Activated CD4-positive, alpha-beta T cell treated with anti-CD3 and anti-CD28 coated beads, Interleukin-2, amount 50 U/mL, for 16 hours (primary cell): Measurements from ENCODE around the gene IFT122.

ENCODE experiments used
- DNase-seq: peaks from one replicate; pipeline ENCODE4 v3.0.0-alpha.2; 2020

IFT122 gene

DNA sequence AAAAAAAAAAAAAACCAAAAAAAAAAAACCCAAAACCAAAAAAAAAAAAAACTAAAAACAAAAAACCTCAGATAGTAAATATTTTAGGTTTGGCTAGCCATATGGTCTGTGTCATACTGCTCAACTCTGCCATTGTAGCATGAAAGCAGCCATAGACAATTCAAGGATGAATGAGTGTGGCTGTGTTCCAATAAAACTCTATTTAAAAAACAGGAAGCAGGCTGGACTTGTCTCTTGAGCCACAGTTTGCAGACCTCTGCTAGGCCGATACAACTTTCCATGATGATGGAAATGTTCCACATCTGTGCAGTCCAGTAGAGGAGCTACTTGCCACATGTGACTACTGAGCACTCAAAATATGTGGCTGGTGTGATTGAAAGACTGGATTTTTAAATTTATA, 22.7 kb upstream of the IFT122 start:
- no peak for DNase-seq

DNA sequence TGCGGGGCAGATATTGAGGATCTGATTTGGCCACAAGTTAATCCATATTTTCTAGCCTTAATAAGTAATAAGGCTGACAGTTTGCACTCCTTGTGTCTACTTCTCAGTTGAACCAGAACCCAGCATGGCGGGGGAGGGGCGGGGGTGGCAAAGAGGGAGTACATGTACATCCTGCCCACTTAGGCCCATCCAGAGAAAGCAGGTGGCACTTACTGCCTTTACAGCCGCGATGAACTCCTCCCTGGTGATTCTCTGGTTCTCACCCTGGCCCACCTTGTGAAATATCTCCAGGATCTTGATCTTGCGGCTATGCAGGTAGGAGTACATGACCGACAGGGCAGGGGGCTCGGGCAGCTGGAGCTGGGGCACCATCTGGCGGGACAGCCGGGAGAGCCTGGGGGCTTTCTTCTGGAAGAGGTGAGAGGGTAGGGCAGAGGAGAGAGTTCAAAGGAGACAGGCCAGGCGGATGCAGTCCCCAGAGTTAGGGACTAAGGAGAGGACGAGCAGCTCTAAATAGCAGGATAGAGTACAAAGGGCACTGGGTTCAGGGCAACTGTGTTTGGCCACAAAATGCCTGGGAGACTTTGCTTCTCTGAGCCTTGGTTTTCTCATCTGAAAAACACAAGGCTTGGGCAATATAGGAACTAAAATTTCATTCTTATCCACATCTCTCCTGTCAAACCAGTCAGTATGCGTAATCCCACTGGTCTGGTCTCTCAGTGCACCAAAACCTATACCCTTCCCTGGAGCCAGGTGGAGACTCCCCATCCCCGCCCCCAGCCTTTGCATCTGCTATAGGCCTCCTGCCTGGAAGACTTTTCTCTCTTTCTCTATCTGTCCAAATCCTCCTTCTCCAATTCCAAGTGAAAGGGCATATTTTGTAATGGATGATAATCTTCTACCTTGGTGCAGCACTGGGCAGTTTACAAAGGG, 21.7 kb upstream of the IFT122 start:
- DNase-seq: no peak

DNA sequence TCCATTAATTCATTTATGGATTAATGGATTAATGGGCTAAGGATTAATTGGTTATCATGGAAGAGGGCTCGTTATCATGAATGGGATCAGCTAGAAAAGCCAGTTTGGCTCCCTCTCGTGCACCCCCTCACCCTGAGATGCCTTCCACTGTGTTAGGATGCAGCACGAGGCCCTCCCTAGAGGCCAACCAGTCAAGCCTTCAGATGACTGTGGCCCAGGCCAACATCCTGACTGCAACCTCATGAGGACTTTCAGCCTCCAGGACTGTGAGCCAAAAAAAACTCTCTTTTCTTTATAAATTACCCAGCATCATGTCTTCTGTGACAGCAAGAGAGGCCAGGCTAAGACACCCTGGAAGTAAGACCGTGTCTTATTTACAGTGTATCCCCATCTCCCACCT, 20.5 kb upstream of the IFT122 start:
- DNase-seq: no peak

DNA sequence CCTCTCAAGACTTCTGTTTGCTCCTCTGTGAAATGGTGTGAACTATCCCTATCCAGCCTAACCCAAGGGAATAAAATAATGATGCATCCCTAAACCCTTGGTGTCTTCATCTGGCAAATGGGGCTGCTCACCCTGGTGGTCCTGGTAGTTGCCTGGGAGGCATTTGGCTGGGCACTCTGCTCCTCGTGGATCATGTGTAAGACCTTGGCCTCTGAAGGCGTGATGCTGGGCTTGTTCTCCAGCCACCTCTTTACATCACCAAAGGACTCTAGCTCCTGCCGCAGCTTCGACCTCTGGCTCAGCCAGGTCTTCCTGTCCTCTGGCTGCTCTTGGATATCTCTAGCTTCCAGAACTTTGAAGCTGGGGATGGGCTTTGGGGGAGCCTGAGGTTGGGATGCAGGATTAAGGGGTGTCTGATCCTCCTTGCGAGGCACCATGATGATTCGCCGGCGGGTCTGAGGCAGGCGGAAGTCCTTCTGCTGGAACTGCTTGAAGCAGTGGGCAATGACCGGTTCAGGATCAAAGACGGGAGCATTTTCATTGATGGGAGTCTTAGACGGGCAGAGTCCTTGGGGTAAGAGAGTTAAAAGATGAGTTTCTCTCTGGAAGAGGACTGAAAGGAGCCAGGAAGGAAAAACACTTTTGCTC, 18.7 kb upstream of the IFT122 start:
- DNase-seq: no peak

DNA sequence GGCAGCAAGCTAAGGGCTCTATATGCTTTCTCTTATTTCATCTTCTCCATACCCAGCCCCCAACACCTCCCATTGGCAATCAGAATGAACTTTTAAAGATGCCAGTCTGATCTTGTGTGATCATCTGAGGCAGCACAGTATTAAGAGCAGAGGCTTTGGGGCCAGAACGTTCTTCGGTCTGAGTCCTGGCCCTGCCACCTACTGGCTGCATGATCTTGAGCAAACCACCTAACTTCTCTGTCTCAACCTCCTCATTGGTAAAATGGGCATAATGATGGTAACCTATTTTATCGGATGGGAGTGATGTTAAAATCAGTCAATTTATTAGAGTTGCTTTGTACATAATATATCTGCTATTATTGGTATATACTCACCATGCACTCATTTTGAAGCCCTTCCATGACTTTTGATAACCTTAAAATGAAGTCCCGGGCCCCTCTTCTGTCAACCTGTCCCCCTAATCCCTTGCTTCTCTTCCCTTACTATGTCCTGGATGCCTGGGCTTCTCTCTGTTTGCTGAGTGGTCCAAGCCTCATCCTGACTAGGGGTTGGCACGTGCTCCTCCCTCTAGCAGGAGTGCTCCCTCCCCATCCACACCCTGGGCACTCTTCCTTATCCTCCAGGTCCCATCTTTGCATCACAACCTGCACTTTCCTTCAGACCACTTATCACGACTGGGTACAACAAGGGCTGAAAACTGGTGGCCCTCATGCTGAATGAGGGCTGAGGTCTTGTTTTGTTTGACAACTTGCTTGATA, 17.9 kb upstream of the IFT122 start:
- no peak for DNase-seq

DNA sequence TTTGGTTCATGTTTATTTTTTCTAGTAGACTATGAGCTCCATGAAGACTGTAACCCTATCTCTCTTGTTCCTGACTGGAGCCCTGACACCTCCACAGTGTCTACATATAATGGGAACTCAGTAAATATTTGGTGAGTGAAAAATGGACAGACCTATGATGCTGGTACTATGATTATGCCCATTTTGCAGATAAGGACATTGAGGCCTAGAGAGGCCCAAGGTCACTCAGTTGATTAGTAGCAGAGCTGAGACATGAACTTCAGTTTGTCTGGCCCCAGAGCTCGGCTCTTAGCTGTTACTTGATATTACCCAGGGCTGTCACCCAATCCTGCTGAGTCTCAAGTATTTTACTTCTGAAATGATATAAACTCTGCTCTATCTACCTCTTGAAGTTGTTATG, 17.1 kb upstream of the IFT122 start:
- no peak for DNase-seq

DNA sequence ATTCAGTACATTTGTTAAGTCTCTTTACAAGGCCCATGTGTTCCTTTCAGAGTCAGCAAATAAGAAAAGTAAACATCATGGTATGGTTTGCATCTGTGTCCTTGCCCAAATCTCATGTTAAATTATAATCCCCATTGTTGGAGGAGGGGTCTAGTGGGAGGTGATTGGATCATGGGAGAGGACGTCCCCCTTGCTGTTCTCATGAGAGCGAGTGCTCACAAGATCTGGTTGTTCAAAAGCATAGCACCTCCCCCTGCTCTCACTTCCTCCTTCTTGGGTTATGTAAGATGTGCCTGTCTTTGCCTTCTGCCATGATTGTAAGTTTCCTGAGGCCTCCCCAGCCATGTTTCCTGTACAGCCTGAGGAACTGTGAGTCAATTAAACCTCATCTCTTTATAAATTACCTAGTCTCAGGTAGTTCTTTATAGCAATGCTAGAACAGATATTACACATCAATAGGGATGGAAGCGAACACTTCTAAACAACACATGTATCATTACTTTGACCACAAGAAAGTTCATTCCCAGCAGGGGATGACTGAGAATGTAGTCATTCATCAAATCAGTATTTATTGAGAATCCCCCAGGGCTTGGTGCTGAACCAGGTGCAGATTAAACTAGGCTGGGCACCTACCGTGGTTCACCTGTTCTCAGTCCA, 15.7 kb upstream of the IFT122 start:
- DNase-seq: no peak

DNA sequence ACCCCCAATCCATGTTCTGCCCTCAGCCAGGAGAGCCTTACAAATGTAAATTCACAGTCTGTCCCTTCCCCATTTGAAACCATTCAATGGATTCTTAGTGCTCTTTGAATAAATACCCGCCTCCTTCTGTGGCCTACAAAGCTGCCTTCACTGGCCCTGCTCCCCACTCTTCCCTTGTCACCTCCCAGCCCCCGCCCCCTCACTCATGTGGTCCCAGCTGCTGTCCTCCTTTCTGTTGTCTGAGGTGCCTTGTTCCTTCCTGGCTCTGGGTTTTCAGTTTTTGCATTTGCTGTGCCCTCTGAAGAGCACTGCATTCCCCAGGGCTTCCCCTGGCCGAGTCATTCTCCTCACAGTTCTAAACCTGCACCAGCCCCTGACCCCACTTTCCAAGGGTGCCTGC, 14.8 kb upstream of the IFT122 start:
- no peak for DNase-seq

DNA sequence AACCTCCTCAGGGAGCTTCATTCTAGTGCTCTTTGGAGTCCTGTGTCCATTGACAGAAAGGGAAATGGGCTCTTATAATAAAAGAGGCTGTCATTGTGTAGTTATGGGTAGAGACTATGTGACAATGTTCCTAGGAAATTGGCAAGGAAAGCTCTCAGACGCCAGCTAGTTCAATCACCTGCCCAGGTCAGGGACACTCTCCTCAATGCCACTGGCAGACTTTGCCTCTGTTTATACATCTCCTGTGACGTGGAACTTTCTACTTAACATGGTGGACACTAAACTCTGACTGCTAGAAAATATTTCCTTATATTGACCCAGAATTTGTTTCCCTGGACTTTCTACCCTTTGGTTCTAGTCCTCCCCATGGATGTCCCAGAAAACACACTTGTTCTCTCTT, 14.4 kb upstream of the IFT122 start:
- no peak for DNase-seq

DNA sequence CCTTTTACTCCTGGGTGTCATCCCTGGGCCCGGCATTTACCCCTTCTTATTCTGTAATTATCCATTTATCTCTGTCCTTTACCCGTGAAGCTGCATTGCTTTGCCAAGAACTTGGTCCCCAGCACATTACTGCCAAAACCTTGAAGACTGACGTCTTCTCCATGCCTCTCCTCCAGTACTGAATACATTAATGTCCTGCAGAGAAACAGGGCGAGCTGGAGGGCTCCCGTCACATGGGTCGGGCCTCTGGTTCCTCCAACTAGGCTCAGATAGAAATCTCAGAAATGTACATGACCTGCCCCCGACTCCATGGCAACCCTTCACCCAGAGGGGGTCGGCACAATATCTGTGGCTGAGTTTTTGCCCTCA, 12.0 kb upstream of the IFT122 start:
- DNase-seq: no peak

DNA sequence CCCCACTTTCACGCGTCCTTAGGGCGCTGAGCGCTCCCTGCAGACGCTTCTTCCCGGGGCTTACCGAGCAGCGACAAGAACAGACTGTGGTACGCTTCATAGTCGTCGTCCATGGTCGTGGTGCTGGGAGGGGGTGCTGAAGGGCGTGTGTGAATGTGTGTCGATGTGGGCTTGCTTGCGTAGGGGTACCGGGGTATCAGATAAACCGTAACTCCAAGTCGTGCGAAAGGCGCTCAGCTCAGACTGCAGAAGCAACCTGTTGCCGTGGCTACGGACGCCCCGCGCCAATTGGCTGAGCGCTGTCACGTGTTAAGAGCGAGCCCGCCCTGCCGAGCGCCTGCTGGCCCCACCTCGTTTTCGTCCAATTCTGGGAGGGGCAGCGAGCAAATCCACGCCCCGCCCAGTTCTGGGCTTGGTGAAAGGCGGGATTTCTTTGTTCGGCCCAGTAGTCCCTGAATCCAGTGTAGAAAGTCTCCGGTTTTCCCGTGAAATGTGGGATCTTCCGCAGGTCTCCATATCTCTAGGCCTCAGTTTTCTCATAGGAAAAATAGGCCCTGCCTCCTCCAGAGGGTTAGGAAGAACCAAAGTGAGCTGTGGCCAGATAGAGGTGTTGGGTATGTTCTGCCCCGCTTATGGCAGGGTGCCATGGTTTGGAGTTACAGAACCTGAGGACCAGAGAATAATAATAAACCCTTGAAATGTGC, 11.5 kb upstream of the IFT122 start, which contains the start of gene EFCAB12:
EFCAB12 (minus strand) TSS at position 261 of the 704 bp plus-strand sequence; CDS start at position 113, 148 bp downstream.
- peak; percentile 89 for DNase-seq

DNA sequence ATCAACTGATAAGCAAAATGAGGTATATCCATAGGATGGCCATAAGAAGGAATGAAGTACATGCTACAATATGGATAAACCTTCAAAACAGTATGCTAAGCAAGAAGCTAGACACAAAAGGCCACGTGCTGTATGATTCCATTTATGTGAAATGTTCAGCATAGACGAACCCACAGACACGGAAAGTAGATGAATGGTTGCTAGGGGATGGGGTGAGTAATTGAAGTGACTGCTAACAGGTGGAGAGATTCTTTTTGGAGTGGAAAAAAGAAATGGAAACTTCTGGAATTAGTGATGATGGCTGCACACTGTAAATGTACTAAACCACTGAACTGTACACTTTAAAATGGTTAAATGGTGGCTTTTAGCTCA, 11.0 kb upstream of the IFT122 start:
- no peak for DNase-seq

DNA sequence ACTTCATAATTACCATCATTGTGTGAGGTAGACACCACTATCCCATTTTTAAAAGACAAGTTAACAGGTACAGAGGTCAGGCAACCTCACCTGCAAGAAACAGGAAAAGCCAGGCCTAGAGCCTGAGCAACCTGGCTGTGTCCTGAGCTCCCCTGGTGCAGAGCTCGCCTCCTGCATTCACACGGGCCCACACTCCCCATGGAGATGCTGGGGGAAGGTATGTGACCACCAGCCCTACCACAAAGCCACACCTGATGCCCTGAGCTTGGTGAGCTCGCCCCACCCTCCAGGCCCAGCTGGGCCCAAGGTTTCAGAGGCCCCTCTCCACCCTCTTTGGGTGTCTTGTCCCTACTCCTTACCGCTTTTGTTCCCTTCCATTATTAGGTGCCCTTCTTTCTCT, 10.4 kb upstream of the IFT122 start:
- no peak for DNase-seq

DNA sequence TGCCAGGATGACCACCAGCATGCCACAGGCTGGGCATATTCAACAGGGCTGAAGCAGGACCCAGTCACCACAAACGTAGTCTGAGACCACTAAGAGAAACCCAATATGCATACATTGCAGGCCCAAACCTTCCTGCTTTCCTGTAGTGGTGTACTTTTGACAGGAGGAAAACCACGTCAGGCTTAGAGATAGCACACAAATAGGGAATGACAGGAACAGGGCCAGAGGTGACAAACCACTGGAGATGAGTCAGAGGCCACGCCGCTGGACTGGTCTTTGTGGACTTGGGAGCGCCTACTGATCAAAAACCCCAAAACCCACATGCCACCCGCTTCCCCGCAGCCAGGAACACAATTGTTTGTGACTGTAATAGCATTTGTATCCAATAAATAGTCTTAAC, 8.0 kb upstream of the IFT122 start:
- DNase-seq: no peak

DNA sequence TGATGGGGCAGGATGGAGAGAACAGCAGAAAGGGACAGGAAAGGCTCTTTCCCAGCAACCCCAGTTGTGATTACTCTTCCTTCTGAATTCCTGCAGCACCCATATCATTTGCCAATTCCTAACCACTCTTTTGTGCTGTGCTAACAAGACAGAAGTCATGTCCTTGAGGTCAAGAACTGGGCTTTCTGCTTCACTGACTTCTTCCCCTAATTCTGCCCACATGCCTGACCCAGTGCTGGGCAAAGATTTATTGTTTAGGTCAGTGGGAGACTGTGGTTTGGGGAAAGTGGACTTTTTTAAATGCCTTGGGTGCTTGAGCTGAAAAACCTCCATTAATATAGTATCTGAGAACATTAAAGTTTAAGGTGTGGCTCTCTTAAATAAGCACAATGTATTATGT, 7.4 kb upstream of the IFT122 start:
- no peak for DNase-seq

DNA sequence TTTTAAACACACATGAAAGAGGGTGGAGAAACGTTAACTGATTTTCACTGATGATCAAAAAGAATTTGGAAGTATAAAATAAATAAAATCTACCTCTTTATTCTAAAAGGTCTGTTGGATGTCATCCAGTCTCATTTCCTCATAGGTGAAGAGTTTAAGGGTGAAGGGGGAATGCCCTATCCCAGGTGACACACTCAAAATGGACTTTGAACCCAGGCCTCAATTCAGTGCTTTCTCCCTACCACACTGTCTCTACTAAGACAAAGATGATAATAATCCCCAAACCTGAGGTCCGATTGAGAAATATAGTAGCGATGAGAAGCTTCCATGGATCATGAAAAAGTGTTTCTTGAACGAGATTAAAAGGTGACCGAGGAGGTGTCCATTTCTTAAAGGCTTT, 6.5 kb upstream of the IFT122 start:
- no peak for DNase-seq

DNA sequence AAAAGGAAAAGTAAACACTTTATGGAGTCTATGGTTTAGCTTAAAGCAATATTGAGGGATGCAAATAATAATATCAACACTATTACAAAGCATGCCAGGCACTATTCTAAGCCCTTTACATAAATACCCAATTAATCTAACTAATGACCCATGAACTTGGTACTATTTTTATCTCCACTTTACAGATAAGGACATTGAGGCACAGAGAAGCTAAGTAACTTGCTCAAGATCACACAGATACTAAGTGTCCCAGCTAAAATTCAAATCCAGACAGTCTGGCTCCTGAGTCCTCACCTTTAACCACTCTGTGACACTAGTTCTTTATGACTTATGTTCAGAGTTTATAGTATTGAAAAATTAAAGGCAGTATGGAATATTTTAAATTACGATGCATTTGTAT, 5.9 kb upstream of the IFT122 start:
- DNase-seq: no peak

DNA sequence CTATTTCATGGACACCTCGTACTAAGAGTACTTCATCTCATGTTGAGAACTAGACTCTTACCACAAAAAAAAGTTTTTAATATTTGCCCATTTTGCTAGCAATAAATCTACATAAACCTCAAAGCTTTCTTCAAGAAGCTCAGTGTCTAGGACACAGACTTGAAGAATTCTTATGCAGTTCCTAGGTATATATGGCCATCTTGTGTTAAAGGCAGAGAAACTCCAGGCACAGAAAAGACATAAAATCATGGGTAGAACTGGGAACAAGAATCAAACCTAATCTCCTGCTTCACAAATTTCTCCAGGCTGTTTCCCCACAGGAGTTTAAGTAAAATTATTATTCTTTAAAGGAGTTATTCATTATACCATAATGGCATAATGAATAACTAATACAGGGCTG, 4.7 kb upstream of the IFT122 start:
- no peak for DNase-seq

DNA sequence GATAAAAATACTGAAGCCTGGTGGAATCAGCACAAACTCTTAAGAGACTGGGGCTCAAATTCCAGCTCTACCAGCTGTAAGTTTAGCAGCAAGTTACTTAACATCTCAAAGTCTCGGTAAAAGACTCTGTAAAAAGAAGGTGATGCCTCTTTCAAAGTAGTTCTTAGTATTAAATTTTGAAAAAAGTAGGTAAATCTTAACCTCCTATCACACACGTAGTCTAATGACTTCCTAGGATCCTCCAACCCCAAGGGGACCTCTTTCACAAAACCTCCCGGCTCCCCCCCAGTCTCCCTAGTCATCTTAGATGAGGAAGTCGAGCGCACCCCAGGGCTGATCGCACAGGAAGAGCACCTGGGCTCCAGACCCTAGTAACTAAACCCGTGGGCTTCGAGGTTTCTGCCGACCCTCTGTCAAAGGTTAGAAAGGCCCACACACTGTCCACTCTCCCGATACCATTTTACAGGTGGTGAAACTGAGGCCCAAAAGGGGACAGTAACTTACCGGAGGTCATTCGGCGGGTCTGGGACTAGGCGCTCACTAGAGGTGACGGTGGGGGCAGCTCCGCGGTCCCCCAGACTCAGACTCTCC, 703 bp upstream of the IFT122 start:
- DNase-seq: peak; percentile 49

DNA sequence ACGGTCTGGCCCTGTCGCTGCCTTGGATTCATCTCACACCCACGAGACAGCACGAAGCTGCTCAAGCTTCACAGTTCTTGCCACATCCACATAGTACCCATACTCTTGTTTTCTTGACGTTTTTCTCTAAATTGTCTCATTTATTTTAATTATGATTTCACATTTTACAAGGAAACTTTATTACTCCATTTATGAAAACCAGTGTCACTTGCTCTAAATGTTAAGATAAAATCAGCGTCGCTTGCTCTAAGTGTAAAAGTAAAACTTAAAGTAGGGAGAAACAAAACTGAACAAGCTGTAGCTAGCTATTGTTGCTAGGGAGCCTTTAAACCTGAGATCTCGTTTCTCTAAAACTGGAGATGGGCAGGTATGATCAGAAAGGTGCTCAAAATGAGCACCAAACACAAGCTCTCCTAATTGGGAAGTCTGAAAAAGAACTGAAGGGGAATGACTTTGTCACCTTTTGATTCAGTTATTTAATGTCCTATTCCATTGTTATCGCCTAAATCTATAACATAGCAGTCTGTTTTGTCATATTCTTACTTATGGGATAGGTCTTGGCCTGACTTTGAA, 680 bp downstream of the IFT122 start:
- DNase-seq: no peak

DNA sequence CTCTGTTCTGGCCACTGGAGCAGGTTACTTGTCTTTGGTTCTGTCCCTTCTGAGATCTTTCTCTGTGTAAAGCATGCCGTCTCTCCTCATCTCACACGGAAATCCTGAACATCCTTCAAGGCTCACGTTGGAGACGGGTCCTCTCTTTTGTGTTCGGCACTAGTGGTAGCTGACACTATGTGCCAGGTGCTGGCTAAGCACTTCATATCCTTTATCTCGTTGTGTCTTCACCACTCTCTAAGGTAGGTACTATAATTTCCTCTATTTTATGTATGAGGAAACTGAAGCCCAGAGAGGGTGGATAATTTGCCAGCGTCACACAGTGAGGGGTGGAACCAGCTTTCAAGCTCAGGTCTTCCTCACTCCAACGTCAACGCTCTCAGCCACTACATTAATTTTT, 1.2 kb downstream of the IFT122 start:
- DNase-seq: peak; percentile 28

DNA sequence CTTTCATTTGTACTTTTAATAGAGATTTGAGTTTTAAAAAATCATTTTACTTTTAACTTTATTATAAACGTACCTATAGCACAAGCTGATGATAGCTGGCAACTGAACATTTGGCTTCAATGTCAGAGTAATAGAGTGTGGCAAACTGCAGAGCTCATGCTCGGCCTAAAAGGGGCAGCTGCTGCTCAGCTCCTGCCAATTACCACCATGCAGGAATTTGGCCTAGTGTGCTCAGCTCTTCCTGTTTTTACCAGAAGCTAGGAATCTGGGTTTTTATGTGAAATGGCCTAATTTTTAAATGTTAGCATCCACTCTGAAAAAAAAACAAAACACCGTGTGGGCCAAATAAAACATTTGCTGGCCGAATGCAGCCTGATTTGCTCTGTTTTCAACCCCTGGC, 1.8 kb downstream of the IFT122 start:
- no peak for DNase-seq
